Upper lobe of left lung (tissue), 4 donors: ENCODE results near the gene CYTL1.

Experiments
- EP300 ChIP-seq, 4 donors: sonication (generic); formaldehyde crosslinking; IDR thresholded peaks; one replicate each; pipeline ENCODE4 v1.5.1; 2017; ENCODE audit warnings: antibody characterized with exemption in 4 of 4, control low read depth in 2 of 4
- TF ChIP-seq, protein P1 (sequence below), 6 experiments: fragments of 450-650 bp in 4 of 6; fragments of 200-600 bp in 2 of 6; sonication (generic) in 2 of 6; IDR thresholded peaks; one replicate each; pipeline ENCODE4 v1.5.1; 2016 to 2019; ENCODE audit warnings: antibody characterized with exemption in 6 of 6

GRCh38 chr4:4985844-4986243, 33.4 kb downstream of the CYTL1 start:
- TF ChIP-seq, protein P1, sequence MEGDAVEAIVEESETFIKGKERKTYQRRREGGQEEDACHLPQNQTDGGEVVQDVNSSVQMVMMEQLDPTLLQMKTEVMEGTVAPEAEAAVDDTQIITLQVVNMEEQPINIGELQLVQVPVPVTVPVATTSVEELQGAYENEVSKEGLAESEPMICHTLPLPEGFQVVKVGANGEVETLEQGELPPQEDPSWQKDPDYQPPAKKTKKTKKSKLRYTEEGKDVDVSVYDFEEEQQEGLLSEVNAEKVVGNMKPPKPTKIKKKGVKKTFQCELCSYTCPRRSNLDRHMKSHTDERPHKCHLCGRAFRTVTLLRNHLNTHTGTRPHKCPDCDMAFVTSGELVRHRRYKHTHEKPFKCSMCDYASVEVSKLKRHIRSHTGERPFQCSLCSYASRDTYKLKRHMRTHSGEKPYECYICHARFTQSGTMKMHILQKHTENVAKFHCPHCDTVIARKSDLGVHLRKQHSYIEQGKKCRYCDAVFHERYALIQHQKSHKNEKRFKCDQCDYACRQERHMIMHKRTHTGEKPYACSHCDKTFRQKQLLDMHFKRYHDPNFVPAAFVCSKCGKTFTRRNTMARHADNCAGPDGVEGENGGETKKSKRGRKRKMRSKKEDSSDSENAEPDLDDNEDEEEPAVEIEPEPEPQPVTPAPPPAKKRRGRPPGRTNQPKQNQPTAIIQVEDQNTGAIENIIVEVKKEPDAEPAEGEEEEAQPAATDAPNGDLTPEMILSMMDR (IDR thresholded peaks at IDR 0.05): no peak
- no peak for TF ChIP-seq EP300 (IDR thresholded peaks at IDR 0.05)
